Heart left ventricle (tissue), 13 donors: Measurements from ENCODE around the gene WDR82.

Experiments used
- POLR2A ChIP-seq, 2 donors: fragments of 450-650 bp; IDR thresholded peaks; one replicate each; pipeline ENCODE4 v1.6.1; 2017; ENCODE audit warnings: antibody characterized with exemption in 2 of 2, mild to moderate bottlenecking in 2 of 2, moderate library complexity in 2 of 2
- TF ChIP-seq, protein P1 (sequence below), 12 donors: fragments of 200-600 bp; sonication (generic) in 4 of 12; IDR thresholded peaks; one replicate each; pipeline versions ENCODE4 v1.5.0 to v1.8.0; 2018 to 2022; ENCODE audit warnings: antibody characterized with exemption in 12 of 12, mild to moderate bottlenecking in 5 of 12
- donor health status: ischemic (EF 13 %, LVEDD 7.1; RV severe dilation, severe dysfunction).
- donor health status: DM: no; HTN: yes; CAD: no.
- donor health status: DM: no; HTN: no; CAD: no.
- donor health status: ischemic (EF 25% LVEDD 6.9; RV normal size, moderate dysfunction).
- donor health status: ischemic (EF 25% LVEDD 5.7; RV mildly dilated, moderate dysfunction).
- donor health status: ischemic (EF 35%, LVEDD 5.7; RV mildly dilated, moderate dysfunction).
- donor health status: nonischemic (EF 11% LVEDD 7.7; RV severe dilation, severe dysfunction).
- donor health status: DM: yes; HTN: yes; CAD: no.
- donor health status: PGD.
- donor health status: ischemic (EF 29% LVEDD 5.4; RV normal size, mild dysfunction).
- donor health status: nonischemic (EF 23%, LVEDD 6.1; RV moderate dilation, normal function).

DNA sequence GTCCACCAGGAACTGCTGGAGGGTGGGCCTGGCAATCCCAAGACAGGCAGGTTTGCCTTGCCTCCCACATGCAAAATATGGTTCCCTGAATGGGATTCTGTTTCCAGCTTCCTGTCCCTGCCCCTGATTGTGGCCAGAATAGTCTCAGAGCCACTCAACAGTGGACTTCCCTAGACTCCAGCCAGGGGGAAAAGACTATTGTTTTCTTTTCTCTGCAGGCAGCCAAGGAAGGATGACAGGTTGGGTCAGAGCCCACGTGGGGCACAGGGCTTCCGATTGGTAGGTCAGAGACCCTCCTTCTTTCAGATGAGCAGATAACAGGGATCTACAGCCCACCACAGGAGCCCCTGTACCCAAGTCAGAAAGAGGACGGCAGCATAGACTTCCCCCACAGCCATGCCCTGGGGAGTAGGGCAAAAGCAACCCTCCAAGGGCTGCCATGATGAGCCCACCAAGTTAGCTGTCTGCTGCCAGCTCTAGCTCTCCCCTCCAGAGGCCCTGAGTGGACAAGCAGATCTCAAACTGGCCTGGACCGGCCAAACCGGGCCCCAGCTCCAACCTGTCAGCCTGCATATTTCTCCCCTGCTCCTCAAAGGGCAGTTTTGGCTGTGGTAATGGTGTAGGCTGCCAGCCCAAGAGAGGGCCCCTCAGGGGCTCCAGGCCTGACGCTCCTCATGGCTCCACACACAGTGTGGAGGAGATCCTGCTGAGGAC lies 59.4 kb downstream of the WDR82 start:
- TF ChIP-seq, protein P1, sequence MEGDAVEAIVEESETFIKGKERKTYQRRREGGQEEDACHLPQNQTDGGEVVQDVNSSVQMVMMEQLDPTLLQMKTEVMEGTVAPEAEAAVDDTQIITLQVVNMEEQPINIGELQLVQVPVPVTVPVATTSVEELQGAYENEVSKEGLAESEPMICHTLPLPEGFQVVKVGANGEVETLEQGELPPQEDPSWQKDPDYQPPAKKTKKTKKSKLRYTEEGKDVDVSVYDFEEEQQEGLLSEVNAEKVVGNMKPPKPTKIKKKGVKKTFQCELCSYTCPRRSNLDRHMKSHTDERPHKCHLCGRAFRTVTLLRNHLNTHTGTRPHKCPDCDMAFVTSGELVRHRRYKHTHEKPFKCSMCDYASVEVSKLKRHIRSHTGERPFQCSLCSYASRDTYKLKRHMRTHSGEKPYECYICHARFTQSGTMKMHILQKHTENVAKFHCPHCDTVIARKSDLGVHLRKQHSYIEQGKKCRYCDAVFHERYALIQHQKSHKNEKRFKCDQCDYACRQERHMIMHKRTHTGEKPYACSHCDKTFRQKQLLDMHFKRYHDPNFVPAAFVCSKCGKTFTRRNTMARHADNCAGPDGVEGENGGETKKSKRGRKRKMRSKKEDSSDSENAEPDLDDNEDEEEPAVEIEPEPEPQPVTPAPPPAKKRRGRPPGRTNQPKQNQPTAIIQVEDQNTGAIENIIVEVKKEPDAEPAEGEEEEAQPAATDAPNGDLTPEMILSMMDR (IDR thresholded peaks at IDR 0.05), result peak in 3 of 12 donors; percentile 16 to 25 (median 25)
- TF ChIP-seq POLR2A (IDR thresholded peaks at IDR 0.05), result peak in 1 of 2 donors; percentile 14
